GM04503 (cell line): Measurements from ENCODE around the gene TUBA8.
"Not testable (repeated sequence)": the region's sequence is repeated elsewhere in the genome, so short reads cannot be mapped to it uniquely, and the experiment has no call there.

Experiments
- DNase-seq: peaks from one replicate; pipeline ENCODE4 v3.0.0-alpha.2; 2012; ENCODE audit warnings: low read depth

Gene TUBA8

DNA sequence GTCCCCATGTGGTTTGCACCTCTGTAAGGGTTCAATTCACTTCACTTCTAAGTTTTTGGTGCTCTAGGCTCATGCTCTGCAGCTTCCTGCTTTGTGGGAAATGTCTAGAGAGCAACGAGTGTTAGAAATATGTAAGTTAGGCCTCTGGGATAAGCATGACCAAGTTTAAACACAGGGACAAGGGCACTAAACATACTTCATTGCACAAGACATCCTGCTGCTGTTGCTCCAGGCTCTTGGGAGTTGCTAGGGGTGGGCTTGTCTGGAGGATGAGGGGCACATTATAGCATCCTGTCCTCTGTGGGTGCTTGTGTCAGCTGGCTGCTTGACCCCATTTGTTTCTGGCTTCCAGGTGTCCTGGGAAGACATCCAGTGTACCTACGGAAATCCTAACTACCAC, 62.8 kb downstream of the TUBA8 start:
- not testable (repeated sequence) for DNase-seq
